H1 (cell line): ENCODE results near the gene MCOLN3.
A peak's percentile ranks its signal among the peaks of the same experiment; 100 is the strongest.

Experiments used
- BCL11A ChIP-seq, 2 experiments: IDR thresholded peaks; one replicate each; pipeline ENCODE4 v1.6.1; 2011; ENCODE audit warnings: low read depth in 2 of 2, low read length in 2 of 2, mild to moderate bottlenecking in 2 of 2
- EZH2 ChIP-seq: fragments of 200-600 bp; sonication (generic); IDR thresholded peaks from 2 replicates; pipeline ENCODE4 v1.7.1; 2012; ENCODE audit warnings: low read depth, mild to moderate bottlenecking, moderate library complexity, low read length, inconsistent platforms; ENCODE audit not compliant: severe bottlenecking
- JUND ChIP-seq: IDR thresholded peaks from 2 replicates; pipeline ENCODE4 v1.6.1; 2011; ENCODE audit warnings: mild to moderate bottlenecking, improper control_type of control experiment, low read length
- POLR2A ChIP-seq, 2 experiments: IDR thresholded peaks; 1 replicate in 1 of 2; 2 replicates in 1 of 2; pipeline ENCODE4 v1.6.1; 2011; ENCODE audit warnings: low read depth in 2 of 2, low read length in 2 of 2, mild to moderate bottlenecking in 2 of 2; ENCODE audit errors: control extremely low read depth in 1 of 2
- RFX5 ChIP-seq: IDR thresholded peaks from 2 replicates; pipeline ENCODE4 v1.6.1; 2011; ENCODE audit warnings: low read depth, low read length, improper control_type of control experiment, borderline replicate concordance
- RNF2 ChIP-seq: fragments of 200-900, 300-1000 bp; sonication (generic); IDR thresholded peaks from 2 replicates; pipeline ENCODE4 v1.7.1; 2016; ENCODE audit warnings: borderline replicate concordance, low read depth, mild to moderate bottlenecking, antibody characterized with exemption, low read length; ENCODE audit not compliant: poor library complexity, severe bottlenecking; ENCODE audit errors: missing control alignments
- SIN3A ChIP-seq, 2 experiments: IDR thresholded peaks in 1 of 2; conservative IDR thresholded peaks in 1 of 2; 2 replicates each; pipeline ENCODE4 v1.6.1; 2011 to 2012; ENCODE audit warnings: low read length in 2 of 2, improper control_type of control experiment in 1 of 2, low read depth in 1 of 2, mild to moderate bottlenecking in 1 of 2
- TCF12 ChIP-seq: IDR thresholded peaks from 2 replicates; pipeline ENCODE4 v1.6.1; 2011; ENCODE audit warnings: low read depth, mild to moderate bottlenecking, low read length
- YY1 ChIP-seq: IDR thresholded peaks from 2 replicates; pipeline ENCODE4 v1.6.1; 2011; ENCODE audit warnings: low read depth, mild to moderate bottlenecking, low read length
- TF ChIP-seq, protein P1 (sequence below), 3 experiments: IDR thresholded peaks; 1 replicate in 2 of 3; 2 replicates in 1 of 3; pipeline versions ENCODE4 v1.5.1 to v1.6.1; 2011; ENCODE audit warnings: low read length in 3 of 3, mild to moderate bottlenecking in 3 of 3, inconsistent platforms in 2 of 3, low read depth in 1 of 3, moderate library complexity in 1 of 3; ENCODE audit not compliant: insufficient read depth in 1 of 3; ENCODE audit errors: control extremely low read depth in 1 of 3

DNA sequence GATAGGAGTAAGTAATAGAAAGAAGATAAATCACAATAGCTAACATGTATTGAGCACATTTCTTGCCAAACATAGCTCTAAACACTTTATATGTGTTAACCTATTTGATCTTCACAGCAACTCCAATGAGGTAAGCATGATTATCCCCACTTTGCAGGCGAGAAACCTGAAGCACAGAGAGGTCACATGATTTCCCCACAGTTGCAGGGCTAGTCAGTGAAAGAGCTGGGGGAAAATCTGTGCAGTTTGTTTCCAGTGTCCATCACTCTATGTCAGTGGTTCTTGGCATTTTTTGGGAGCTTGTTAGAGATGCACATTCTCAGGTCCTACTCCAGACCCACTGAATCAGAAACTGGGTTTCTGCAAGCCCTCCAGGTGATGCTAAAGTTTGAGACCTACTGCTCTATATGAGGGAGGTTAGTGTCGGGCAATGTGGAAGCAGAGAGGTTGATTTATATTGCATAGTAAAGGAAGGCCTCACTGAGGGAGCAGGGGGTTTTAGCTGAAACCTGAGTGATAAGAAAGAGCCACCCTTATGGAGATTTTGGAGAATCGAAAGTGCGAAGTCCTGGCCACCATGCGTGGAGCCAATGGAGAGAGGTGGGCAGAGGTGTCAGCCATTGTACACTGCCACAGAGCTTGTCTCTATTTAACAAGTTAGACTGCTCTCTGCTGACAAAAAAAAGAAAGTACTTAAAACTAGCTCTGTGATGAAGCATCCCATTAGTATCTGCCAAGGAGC is 20.9 kb downstream of the MCOLN3 start:
- TF ChIP-seq RFX5 (no peak), YY1 (no peak; the same call in 1 of the 2 replicates), RNF2 (no peak), POLR2A (IDR thresholded peaks at IDR 0.05; ENCODE audit: control extremely low read depth in 1 of 2, low read depth in 2 of 2, low read length in 2 of 2) (no peak), BCL11A (IDR thresholded peaks at IDR 0.05; ENCODE audit: low read depth in 2 of 2, low read length in 2 of 2) (no peak), EZH2 (no peak), JUND (no peak), TCF12 (no peak), SIN3A (conservative IDR thresholded peaks at IDR 0.05 in 1 of 2, IDR thresholded peaks at IDR 0.05 in 1 of 2; ENCODE audit: low read depth in 1 of 2, low read length in 2 of 2) (no peak)
- TF ChIP-seq, protein P1, sequence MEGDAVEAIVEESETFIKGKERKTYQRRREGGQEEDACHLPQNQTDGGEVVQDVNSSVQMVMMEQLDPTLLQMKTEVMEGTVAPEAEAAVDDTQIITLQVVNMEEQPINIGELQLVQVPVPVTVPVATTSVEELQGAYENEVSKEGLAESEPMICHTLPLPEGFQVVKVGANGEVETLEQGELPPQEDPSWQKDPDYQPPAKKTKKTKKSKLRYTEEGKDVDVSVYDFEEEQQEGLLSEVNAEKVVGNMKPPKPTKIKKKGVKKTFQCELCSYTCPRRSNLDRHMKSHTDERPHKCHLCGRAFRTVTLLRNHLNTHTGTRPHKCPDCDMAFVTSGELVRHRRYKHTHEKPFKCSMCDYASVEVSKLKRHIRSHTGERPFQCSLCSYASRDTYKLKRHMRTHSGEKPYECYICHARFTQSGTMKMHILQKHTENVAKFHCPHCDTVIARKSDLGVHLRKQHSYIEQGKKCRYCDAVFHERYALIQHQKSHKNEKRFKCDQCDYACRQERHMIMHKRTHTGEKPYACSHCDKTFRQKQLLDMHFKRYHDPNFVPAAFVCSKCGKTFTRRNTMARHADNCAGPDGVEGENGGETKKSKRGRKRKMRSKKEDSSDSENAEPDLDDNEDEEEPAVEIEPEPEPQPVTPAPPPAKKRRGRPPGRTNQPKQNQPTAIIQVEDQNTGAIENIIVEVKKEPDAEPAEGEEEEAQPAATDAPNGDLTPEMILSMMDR (IDR thresholded peaks at IDR 0.05; ENCODE audit: control extremely low read depth in 1 of 3, insufficient read depth in 1 of 3, low read depth in 1 of 3, low read length in 3 of 3): peak in 1 of 3 experiments; percentile 17; a peak in 1 of 4 replicates
